CD4-positive, alpha-beta T cell (primary cell): ENCODE measurements around the gene NARS2. TPM values are rescaled to one million over a fixed set of nuclear protein-coding genes. Genes with fewer than 3 reads are reported as not detected.

Experiments
- ATAC-seq: fragments of 200-7000 bp; cut with Tn5 transposase; one replicate; pipeline ENCODE4 v1.10.0; 2022; ENCODE audit warnings: mild to moderate bottlenecking; ENCODE audit not compliant: poor library complexity
- CTCF ChIA-PET: fragments of 350-600 bp; sonication (Branson Sonifier 250); formaldehyde crosslinking; loops from one replicate; lab custom pipeline; 2021; ENCODE audit warnings: antibody characterized with exemption, inconsistent platforms; lab: Charles Lee
- POLR2A ChIA-PET: fragments of 350-600 bp; sonication (Branson Sonifier 250); formaldehyde crosslinking; loops from one replicate; lab custom pipeline; 2021; ENCODE audit warnings: antibody characterized with exemption, inconsistent platforms; lab: Charles Lee
- DNase-seq, 14 experiments: peaks; one replicate each; pipeline ENCODE4 v3.0.0-alpha.2; 2013 to 2020; ENCODE audit warnings: mixed read lengths in 2 of 14
- H3K27ac ChIP-seq, 2 donors: one replicate each; pipeline versions ENCODE4 v1.5.1 to v1.7.0; 2013; ENCODE audit warnings: low read length in 2 of 2, low read depth in 1 of 2, mild to moderate bottlenecking in 1 of 2
- H3K27me3 ChIP-seq, 2 experiments: 1 replicate in 1 of 2; 2 replicates in 1 of 2; pipeline versions ENCODE4 v1.6.1 to v1.7.0; 2013; ENCODE audit warnings: low read length in 2 of 2, control low read depth in 1 of 2, mild to moderate bottlenecking in 1 of 2, moderate library complexity in 1 of 2; ENCODE audit not compliant: insufficient read depth in 2 of 2, control insufficient read depth in 1 of 2
- H3K36me3 ChIP-seq: one replicate; pipeline ENCODE4 v1.6.1; 2013; ENCODE audit warnings: low read length, control low read depth; ENCODE audit not compliant: insufficient read depth
- H3K4me1 ChIP-seq: one replicate; pipeline ENCODE4 v1.6.1; 2013; ENCODE audit warnings: low read length, control low read depth; ENCODE audit not compliant: insufficient read depth
- H3K4me3 ChIP-seq: one replicate; pipeline ENCODE4 v1.5.1; 2013; ENCODE audit warnings: mild to moderate bottlenecking, low read length, moderate library complexity
- H3K9me3 ChIP-seq, 2 experiments: 1 replicate in 1 of 2; 2 replicates in 1 of 2; pipeline versions ENCODE4 v1.6.1 to v1.7.0; 2013; ENCODE audit warnings: low read length in 2 of 2, mild to moderate bottlenecking in 2 of 2, control low read depth in 1 of 2, moderate library complexity in 1 of 2; ENCODE audit not compliant: control insufficient read depth in 1 of 2, insufficient read depth in 1 of 2
- H3K27ac Mint-ChIP-seq: one replicate; pipeline ENCODE4 v1.8.0; 2020; ENCODE audit warnings: mixed read lengths
- H3K27me3 Mint-ChIP-seq: one replicate; pipeline ENCODE4 v1.8.0; 2021; ENCODE audit warnings: mixed read lengths
- H3K36me3 Mint-ChIP-seq: one replicate; pipeline ENCODE4 v1.8.0; 2021; ENCODE audit warnings: low read depth, mixed read lengths
- H3K4me1 Mint-ChIP-seq: one replicate; pipeline ENCODE4 v1.8.0; 2021; ENCODE audit warnings: low read depth, mixed read lengths
- H3K4me3 Mint-ChIP-seq: one replicate; pipeline ENCODE4 v1.8.0; 2020; ENCODE audit warnings: mild to moderate bottlenecking, mixed read lengths
- H3K9me3 Mint-ChIP-seq: one replicate; pipeline ENCODE4 v1.8.0; 2020; ENCODE audit warnings: mixed read lengths
- intact Hi-C, 2 experiments: fragments of 100-400 bp; cut with DNase I in 1 of 2; cut with micrococcal nuclease in 1 of 2; formaldehyde crosslinking; loops; one replicate each; pipeline versions ENCODE4 v1.15.1 to v1.9.0; 2023 to 2025; cut with DNase I, micrococcal nuclease
- total RNA-seq, 174 experiments: library from RNA in 2 of 174; stranded (reverse) in 2 of 174; gene quantifications; one replicate each; pipeline ENCODE4 v1.2.3 and lab custom pipeline; 2021 to 2026
- TF ChIP-seq, protein P1 (sequence below): fragments of 200-600 bp; IDR thresholded peaks from one replicate; pipeline ENCODE4 v1.8.0; 2022; ENCODE audit warnings: antibody characterized with exemption, mild to moderate bottlenecking

Gene NARS2
- total RNA-seq, 2 experiments from 2014 or later = 8.7 to 9.3 TPM

DNA sequence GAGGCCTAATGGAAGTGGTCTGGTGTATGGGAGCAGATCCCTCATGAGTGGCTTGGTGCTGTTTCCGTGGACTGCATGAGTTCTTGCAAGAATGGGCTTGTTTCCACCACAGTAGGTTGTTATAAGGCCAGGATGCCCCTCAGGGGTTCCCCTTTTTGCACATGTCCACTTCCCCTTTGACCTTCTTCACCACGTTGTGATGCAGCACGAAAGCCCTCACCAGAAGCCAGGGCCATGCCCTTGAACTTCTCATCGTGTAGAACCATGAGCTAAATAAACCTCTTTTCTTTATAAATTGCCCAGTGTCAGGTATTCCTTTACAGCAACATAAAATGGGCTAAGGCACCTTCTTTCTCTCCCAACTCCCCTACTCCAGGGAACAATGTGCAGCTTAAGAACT lies 2.8 kb upstream of the NARS2 start:
- H3K27me3 Mint-ChIP-seq = peaks cover 8% of the 10 kb centered on the region
- peak in 1 of 14 experiments; percentile 18 for DNase-seq
- H3K36me3 Mint-ChIP-seq = peaks cover 17% of the 10 kb centered on the region
- CTCF ChIA-PET = no interaction called here
- H3K27ac ChIP-seq = no peak overlapping the region
- no peak overlapping the region for H3K4me3 Mint-ChIP-seq
- TF ChIP-seq, protein P1, sequence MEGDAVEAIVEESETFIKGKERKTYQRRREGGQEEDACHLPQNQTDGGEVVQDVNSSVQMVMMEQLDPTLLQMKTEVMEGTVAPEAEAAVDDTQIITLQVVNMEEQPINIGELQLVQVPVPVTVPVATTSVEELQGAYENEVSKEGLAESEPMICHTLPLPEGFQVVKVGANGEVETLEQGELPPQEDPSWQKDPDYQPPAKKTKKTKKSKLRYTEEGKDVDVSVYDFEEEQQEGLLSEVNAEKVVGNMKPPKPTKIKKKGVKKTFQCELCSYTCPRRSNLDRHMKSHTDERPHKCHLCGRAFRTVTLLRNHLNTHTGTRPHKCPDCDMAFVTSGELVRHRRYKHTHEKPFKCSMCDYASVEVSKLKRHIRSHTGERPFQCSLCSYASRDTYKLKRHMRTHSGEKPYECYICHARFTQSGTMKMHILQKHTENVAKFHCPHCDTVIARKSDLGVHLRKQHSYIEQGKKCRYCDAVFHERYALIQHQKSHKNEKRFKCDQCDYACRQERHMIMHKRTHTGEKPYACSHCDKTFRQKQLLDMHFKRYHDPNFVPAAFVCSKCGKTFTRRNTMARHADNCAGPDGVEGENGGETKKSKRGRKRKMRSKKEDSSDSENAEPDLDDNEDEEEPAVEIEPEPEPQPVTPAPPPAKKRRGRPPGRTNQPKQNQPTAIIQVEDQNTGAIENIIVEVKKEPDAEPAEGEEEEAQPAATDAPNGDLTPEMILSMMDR = no peak
- no peak for ATAC-seq
- H3K36me3 ChIP-seq = no peaks in the 10 kb centered on the region
- peaks cover 29% of the 10 kb centered on the region for H3K4me1 Mint-ChIP-seq
- H3K4me3 ChIP-seq = no peak overlapping the region
- POLR2A ChIA-PET = no interaction called here
- no peaks in the 10 kb centered on the region for H3K27me3 ChIP-seq
- intact Hi-C loops = loop anchor here in 1 of 2 experiments (10.0 kb wide), 3 partner anchors 943 to 1513 kb away; partner anchors contain the start of genes CAPN5, CLNS1A and PAK1
- H3K9me3 Mint-ChIP-seq = no peaks in the 10 kb centered on the region
- H3K4me1 ChIP-seq = peaks cover 14% of the 10 kb centered on the region
- H3K9me3 ChIP-seq = peaks cover 3 to 4% of the 10 kb centered on the region in 2 experiments
- no peak overlapping the region for H3K27ac Mint-ChIP-seq

- Mint-ChIP-seq H3K27me3 (peaks cover 7% of the 10 kb centered on the region), H3K4me1 (peaks cover 38% of the 10 kb centered on the region), H3K9me3 (no peaks in the 10 kb centered on the region), H3K4me3 (peak overlapping the region; percentile 58), H3K36me3 (peaks cover 25% of the 10 kb centered on the region), H3K27ac (no peak overlapping the region)
- peaks cover 0 to 3% of the 10 kb centered on the region in 2 experiments for H3K9me3 ChIP-seq
- POLR2A ChIA-PET = no interaction called here
- H3K27ac ChIP-seq = no peak overlapping the region
- no peak overlapping the region for H3K4me3 ChIP-seq
- TF ChIP-seq, protein P1 = no peak
- no peaks in the 10 kb centered on the region for H3K27me3 ChIP-seq
- CTCF ChIA-PET = interaction anchor here (0.9 kb wide), 1 partner anchor 12 kb away, joined by 5 read pairs; no protein-coding TSS in a partner anchor
- H3K36me3 ChIP-seq = no peaks in the 10 kb centered on the region
- intact Hi-C loops = loop anchor here in 1 of 2 experiments (10.0 kb wide), 3 partner anchors 942 to 1512 kb away; partner anchors contain the start of genes CAPN5, CLNS1A and PAK1
- ATAC-seq (no peak), DNase-seq (no peak)
- H3K4me1 ChIP-seq = peaks cover 14% of the 10 kb centered on the region
These were observed 2.0 kb upstream of the NARS2 start for GRCh38 chr11:78576549-78577097.

- H3K27ac ChIP-seq = peak overlapping the region; percentile 62 to 74
- no peaks in the 10 kb centered on the region for H3K9me3 ChIP-seq
- H3K9me3 Mint-ChIP-seq = no peaks in the 10 kb centered on the region
- peak overlapping the region; percentile 96 for H3K27ac Mint-ChIP-seq
- intact Hi-C loops = loop anchor here in 1 of 2 experiments (2.0 to 10.0 kb wide), 5 partner anchors 437 to 1511 kb away; partner anchors contain the start of genes ALG8, CAPN5, CLNS1A and INTS4
- peak overlapping the region; percentile 82 for H3K4me3 ChIP-seq
- TF ChIP-seq, protein P1 = no peak
- H3K36me3 Mint-ChIP-seq = peaks cover 34% of the 10 kb centered on the region
- ChIA-PET CTCF (no interaction called here), POLR2A (interaction anchor here (0.7 to 3.3 kb wide), 5 partner anchors 10 to 581 kb away, joined by 4 to 32 read pairs (median 16); partner anchors contain the start of genes ALG8, GAB2 and INTS4)
- H3K27me3 Mint-ChIP-seq = no peaks in the 10 kb centered on the region
- peaks cover 14% of the 10 kb centered on the region for H3K4me1 ChIP-seq
- peaks cover 10% of the 10 kb centered on the region for H3K36me3 ChIP-seq
- ATAC-seq = no peak
- H3K27me3 ChIP-seq = no peaks in the 10 kb centered on the region
- peak overlapping the region; percentile 93 for H3K4me3 Mint-ChIP-seq
- peaks cover 48% of the 10 kb centered on the region for H3K4me1 Mint-ChIP-seq
- no peak for DNase-seq
These were observed 814 bp upstream of the NARS2 start for GRCh38 chr11:78575478-78575877.
